GM18519 (cell line): ENCODE results near the gene MRC1.

Source experiments
- ATAC-seq: cut with Tn5 transposase; IDR thresholded peaks from one replicate; pipeline ENCODE4 v1.9.1; 2021; ENCODE audit warnings: mild to moderate bottlenecking, moderate library complexity; ENCODE audit not compliant: unreplicated experiment, low FRiP score

Gene MRC1

DNA sequence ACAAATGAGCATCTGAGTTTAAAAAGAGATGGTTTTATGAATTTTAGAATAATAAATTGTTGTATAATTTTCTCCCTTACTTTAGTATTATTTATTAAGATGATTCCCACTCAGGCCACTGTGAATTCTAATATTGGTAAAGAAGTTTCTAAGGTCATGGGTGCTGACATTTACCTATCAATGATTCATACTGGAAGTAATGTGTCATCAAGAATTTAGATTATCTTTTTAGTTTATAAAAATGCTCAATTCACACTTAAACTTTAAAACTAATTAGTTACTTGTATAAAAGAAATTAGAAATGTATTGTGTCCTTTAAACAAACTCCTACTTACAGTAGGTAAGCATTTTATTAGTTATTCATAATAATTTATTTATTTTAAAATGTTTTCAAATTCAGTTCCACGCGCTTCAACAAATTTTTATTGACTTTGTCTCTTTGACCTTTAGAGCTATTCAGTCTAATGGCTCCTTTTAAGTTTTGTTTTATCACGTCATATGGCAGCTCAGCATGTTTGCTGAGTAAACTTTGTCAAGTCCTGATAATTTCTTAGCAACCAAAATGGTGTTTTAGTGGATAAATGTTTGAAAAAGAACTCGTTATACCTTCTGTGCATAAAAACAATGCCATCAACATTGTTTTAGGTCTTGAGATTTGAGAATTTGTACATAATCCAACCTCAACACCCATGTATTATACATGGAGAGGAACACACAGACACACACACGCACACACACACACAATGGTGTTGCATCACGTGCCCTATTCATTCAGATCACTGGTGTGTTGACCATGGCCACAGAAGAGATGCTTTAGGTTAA is 15.1 kb upstream of the MRC1 start:
- no peak for ATAC-seq

DNA sequence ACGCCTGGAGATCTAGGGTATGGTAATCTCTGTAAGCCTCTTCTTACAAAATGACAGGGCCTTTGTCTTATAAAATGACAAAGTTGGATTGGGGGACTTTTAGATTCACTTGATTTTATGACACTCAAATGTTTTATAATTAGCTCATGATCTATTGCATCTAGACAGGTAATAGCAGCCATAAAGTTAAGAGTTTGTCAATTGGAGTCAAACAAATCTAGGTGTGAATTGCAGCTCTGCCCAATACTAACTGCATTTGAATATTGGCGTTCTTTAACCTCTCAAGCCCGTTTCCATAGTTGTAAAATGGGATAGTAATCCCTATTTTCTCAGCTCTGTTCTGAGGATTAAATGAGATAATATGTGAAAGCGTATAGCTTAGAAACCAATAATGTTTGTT is 14.1 kb upstream of the MRC1 start:
- ATAC-seq, result no peak

DNA sequence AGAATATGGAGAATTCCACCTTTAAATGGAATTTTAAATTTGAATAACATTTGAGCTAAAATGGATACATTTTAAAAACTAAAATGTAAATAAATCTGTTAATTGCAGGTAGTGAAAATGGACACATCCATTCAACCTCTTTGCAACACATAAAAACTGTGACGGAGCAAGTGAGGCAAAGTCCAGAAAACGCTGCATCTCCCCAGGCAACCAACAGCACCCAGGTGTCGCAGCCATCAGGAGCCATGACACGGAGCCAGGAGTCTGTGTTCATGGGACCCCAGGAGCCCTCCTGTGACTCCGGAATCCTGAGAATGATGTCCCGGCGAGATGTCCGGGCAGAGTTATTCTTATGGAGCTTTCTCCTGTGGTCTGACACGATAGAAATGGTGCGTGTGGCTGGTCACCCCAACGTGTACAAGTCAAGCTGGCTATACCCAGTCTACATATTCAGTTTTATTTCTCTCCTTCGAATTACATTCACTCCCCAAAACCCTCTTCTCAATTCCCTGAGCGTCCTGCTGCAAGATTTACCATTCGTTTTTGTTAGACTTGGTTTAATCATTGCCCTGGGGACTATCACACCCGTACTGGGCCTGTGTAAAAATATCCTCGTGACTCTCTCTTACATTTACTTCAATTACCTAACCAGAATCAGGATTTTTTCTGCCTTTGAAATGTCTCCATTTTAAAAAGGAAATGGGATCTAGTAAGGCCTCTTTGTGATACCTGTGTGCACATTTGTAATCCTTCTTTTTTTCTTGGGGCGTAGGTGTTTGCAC is 13.1 kb upstream of the MRC1 start:
- no peak for ATAC-seq

DNA sequence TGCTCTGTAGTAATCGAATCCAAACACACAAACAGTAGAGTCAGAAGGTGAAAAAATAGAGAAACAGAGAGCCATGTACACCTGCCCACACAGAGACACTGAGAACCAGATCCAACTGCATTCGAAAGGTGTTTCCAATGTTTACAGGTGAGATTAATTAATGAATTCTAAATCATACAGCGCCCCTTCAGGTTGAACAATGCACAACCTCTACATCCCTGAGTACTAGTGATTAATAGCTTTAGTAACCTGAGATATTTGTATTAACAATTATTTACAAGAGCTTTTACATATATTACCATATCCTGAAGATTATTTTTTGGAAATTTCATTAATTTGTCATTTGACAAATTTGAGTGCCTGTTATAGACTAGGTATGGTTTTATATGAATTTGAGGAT is 7.6 kb upstream of the MRC1 start:
- no peak for ATAC-seq

DNA sequence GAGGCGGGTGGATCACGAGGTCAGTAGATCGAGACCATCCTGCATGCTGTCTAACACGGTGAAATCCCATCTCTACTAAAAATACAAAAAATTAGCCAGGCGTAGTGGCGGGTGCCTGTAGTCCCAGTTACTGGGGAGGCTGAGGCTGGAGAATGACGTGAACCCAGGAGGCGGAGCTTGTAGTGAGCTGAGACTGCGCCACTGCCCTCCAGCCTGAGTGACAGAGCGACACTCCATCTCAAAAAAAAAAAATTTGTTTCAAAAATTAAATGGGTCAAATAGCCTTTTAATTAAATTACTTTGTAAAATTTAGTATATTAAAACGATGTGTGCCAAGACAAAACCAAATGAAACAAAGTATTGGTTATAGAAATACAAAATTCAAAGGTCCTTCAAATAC is 6.8 kb upstream of the MRC1 start:
- ATAC-seq, result no peak

DNA sequence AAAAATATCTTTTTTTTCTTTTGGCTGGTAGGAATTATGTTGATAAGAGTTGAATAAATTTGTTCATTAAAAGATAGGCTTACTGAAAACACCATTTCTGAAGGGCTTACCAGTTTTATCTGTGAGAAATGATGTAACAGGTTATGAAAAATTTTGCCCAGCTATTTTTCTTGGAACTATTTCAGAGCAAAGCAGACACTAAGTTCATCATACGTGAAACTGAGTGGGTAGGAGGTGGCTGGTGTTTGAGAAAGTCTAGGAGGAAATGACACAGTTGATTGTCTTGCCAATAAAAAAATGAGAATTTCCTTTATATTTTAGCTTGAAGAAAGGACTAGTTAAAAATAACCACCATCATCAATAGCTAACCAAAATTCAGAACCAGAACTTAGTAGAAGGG is 6.2 kb upstream of the MRC1 start:
- no peak for ATAC-seq

DNA sequence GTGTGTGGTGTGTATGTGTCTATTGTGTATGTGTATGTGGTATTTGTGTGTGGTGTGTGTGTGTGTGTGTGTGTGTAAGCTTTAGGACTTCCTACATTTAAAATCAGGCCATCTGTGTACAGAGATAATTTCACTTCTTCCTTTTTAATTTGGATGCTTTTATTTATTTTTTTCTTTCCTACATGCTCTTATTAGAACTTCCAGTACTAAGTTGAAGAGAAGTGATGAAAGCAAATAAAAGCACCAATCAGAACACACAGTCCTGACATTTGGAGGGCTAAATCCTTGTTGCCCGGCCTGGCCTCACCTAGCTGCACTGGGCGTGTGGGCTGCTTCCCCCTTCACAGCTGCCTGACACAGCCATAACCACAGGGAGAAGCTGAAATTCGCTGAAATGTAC is 3.8 kb upstream of the MRC1 start:
- no peak for ATAC-seq

DNA sequence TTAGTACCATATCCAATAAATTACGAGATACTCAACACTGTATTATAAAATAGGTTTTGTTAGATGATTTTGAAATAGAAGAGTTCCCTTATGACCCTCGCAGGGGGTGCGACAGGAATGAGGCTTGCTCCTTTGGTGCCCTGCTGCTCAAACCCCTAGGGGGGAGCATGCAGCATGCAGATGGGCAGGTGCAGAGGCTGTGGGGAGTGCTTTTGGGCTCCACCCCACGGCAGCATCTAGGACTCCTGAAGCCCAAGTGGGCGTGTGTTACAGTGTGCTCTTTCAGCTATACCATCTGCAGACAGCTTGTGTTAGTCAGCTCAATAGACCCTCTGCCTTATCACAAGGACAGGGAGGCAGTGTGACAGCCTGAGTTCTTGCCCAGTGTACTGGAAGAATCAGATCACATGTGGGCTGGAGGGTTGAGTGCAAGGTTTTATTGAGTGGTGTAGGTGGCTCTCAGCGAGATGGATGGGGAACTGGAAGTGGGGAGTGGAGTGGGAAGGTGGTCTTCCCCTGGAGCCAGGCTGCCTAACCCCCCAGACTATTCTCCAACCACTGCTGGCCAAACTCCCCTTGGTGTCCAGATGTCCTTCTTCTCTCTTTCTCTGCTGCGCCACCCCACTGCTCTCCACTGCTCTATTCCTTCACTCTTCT is 3.1 kb upstream of the MRC1 start:
- peak; percentile 89 for ATAC-seq

DNA sequence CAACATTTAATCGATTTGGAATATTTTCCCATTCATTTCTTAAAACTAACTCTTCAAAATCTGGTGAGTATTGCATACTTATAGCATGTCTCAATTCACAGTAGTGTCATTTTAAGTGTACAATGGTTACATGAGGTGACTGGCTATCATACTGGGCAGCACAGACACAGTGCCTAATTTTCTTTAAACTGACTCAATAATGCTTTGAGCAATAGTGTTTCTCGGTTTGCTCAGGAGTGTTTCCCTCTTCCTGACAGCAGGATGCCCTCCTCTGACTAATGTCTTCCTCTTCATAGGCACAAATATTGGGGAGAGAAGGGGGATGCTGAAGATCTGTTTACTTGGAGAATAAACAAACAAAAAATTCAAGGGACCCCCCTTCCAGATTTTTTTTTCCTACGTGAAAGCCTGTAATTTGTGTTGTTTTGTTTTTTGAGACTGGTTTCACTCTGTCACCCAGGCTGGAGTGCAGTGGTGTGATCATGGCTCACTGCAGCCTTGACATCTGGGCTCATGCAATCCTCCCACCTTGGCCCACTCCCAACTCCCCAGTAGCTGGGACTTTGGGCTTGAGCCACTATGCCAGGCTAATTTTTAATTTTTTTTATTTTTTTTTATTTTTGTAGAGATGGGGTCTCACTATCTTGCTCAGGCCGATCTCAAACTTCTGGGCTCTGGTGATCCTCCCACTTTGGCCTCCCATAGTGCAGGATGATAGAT is 2.2 kb downstream of the MRC1 start:
- ATAC-seq, result no peak

DNA sequence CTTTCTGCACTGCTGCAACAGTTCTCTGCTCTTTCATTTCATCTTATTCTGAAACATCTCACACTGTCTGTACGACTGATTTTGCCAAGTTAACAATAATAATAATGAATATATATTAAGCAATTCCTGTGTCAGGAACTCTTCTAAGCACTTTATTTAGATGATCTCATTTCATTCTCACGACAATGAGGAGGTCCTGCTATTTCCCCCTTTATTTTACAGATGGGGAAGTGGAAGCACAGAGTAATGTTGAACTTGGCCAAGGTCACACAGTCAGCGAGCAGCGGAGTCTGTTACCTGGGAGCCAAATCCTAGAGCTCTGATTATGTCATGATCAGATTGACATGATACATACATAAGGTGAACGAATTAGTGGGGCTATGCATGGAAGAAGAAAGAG is 5.8 kb downstream of the MRC1 start:
- ATAC-seq, result no peak

DNA sequence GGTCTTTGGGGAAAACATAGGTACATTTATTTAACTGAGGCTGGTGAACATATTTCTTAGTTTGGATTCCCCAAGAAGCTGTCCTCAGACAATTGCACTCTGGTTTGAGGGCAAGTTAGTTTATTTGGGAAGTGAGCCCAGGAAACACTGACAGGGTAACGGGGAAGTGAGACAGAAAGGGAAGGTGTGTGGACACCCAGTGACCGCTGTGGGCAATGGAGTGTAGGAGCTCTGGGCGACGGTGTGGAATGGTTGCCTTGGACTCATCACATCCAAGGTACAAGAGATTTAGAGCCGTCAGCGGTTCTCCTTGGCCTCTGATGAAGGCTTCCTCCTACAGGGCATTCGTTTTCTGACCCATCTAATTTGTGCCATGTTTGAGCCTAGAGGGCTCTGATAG is 7.1 kb downstream of the MRC1 start:
- no peak for ATAC-seq

DNA sequence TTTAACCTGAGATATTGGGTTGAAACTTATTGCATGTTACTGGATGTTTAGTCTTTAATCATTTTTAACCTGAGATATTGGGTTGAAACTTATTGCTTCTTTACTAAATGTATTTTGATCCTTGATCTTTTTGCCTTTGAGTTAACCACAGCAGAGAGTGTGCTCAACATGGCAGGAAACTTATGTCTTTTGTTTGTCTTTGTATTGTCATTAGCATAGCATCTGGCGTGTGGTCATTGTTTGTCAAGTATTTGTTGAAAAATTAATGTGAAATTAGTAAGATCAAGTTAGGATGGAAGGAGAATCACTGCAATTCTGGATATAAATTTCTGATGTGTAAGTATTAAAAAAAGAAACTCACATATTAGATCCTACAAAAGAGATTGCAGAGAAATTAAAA is 8.2 kb downstream of the MRC1 start:
- ATAC-seq, result no peak

DNA sequence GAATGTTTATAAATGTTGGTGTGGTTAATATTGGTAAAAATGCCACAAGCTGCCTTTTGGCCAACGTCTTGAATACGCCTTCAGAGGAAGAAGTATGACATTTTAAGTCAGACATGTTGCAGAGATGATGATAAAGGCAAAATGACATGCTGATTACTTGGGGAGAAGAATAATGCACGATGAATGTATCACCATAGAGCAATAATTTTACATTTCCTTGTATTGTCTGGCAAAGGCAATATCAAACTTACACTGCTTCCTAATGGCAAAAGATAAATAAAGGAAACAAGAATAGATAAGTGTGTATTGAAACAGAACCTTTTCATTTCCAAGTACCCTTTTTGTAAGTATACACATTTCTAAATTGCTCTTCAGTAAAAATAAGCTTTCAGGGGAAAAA is 8.6 kb downstream of the MRC1 start:
- no peak for ATAC-seq

DNA sequence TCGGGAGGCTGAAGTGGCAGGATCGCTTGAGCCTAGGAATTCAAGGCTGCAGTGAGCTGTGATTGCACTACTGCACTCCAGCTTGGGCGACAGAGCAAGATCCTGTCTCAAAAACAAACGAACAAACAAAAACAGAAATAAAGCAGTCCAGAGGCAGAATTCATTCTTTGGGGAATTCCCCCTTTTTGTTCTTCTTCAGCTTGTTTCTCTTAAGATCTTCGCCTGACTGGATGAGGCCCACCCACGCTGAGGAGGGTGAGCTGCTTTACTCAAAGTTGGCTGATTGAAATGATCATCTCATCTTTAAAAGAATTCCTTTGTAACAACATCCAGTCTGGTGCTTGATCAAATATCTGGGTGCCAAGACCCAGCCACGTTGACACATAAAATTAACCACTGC is 10.7 kb downstream of the MRC1 start:
- no peak for ATAC-seq

DNA sequence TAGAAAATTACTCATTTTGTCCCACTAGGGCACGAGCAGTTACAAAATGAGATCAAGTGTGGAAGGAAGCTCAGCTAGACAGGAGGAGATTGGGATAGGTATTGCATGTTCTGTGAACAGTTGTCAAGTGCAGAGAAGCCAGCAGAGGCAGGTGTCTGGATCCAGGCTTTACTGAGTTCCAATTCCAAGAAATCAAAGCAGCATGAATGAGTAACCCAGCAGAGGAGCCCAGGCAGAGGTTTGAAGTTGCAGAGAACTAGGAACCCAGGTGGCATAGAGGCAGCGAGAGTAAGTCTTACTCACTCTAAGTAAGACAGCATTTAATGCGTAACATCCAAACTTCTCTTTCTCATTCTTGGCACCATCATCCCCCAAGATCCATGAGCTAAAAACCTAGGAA is 11.8 kb downstream of the MRC1 start:
- ATAC-seq, result no peak

DNA sequence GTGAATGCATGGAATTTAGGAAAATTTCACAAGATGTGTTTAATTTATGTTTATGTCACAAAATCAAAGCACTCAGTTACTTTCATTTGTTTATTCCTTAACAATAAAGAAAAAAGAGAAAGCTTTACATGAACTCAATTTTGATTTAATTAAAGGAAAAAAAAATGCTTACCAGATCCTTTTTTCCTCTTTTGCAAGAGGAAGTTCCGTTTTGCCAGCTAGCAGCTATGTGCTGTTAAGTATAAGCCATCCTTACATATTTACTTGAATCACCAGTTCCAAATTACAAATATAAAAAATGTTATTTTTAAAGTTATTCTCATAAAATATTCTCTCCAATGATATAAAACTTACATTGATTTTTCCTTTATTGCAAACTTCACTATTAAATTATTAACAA is 12.7 kb downstream of the MRC1 start:
- no peak for ATAC-seq

DNA sequence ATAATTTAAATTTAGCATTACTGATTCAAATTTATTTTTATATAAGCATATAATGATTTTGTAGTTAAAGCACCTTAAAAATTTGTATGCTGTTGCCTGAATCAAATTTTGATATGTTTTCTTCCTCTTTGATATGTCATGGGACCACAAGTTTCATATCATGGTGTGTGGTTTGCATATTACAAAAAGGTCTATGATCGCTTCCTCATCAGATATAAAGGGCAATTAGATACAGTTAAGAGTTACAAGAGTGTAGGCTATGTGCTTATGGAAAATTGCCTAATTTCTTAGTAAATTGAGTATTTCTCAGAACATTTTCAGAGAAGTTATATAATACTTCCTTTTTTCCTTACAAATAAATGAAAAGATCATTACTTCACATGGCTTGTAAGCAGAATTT is 22.2 kb downstream of the MRC1 start:
- no peak for ATAC-seq

DNA sequence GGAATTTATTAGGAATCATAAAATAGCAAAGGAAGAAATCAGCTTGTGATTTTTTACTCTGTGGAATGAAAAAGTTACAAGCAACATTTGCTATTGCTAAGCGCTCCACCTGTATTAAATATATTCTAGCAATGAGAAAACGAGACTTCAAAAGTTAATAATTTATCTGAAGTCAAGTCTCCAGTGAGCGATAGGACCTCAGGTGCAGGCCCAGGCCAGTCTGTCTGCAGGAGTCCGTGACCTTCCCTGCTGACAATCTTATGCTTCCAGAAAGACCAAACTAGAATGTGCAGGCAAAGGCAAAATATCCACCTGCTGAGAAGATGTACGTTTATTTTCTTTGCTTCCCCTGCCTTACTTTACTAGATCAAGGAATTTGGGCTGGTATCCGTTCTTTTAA is 22.7 kb downstream of the MRC1 start:
- ATAC-seq, result no peak

DNA sequence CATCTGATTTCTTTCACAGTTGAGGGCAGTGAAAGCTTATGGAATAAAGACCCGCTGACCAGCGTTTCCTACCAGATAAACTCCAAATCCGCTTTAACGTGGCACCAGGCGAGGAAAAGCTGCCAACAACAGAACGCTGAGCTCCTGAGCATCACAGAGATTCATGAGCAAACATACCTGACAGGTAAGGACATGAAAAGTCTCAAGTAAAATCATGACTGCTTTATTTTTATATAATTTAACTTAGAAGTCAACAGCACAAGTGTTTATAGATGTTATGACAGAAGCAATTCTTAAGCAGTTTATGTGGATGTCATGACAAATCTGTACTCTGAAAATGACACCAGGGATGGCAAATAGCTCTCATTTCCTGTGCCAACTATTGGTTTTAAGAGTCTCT is 24.5 kb downstream of the MRC1 start:
- no peak for ATAC-seq

DNA sequence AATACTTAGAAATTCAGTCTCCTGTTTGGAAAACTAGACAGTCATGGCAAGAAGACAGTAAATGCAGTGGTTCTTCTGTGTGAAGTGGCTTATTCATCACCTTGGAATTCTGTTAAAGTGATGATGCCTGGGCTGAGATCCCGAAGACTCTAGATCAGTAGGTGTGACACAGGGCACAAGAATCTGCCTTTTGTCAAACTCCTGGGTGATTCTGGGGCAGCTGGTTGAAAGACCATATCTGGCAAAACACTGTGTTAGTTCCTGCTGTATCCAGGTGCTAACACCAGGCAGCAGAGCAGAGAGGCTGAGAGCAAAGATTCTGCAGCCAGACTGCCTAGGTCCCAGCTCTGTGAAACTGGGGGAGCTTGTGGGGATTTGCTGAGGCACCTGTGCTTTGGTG is 26.5 kb downstream of the MRC1 start:
- ATAC-seq, result no peak

DNA sequence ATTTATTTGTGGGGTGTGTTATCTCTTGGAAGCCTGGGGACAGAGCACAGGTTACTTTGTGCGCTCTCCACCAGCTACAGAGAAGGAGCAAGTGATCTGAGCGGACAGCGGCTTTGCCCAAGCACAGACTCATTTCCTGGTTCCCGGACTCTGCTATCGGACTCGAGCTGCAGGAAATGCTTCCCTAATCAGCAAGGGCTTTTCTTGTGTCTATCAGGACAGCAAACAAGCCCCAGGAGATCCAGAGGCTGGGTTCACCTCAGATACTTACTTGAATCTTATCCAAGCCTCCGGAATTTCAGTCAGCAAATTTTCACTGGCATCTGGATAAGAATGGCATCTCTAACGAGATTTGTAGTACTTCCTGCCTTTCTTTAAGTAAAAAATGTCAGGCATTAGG is 27.8 kb downstream of the MRC1 start:
- ATAC-seq, result no peak
